Endothelial cell of umbilical vein (primary cell): ENCODE results near the gene AMN. TPM values are rescaled to one million over a fixed set of nuclear protein-coding genes. Genes with fewer than 3 reads are reported as not detected.

Experiments used
- BruUV-seq: library from RNA; stranded (reverse); fragments of 400-500 nt; replicated peaks from 2 replicates; lab custom pipeline; 2021; lab: Mats Ljungman, UMichigan
- CTCF ChIA-PET: fragments of 300-600, 350-600 bp; sonication (Branson Sonifier 250); formaldehyde crosslinking; loops from one replicate; lab custom pipeline; 2021; ENCODE audit warnings: antibody characterized with exemption, inconsistent platforms; lab: Charles Lee
- POLR2A ChIA-PET: fragments of 300-600, 350-600 bp; sonication (Branson Sonifier 250); formaldehyde crosslinking; loops from one replicate; lab custom pipeline; 2021; ENCODE audit warnings: antibody characterized with exemption, inconsistent platforms; lab: Charles Lee
- DNase-seq: peaks from one replicate; pipeline ENCODE4 v3.0.0-alpha.2; 2011; ENCODE audit warnings: low read depth, low spot score
- FAIRE-seq: peaks from 2 replicates; lab custom pipeline; 2011; peaks lifted over from hg19 to GRCh38; lab: Jason Lieb, UNC
- H2AFZ ChIP-seq: 2 replicates; pipeline ENCODE4 v1.6.0; 2012; ENCODE audit warnings: low read depth, low read length, control low read depth, inconsistent platforms
- H3K27ac ChIP-seq: 2 replicates; pipeline ENCODE4 v1.5.1; 2011; ENCODE audit warnings: low read depth, mild to moderate bottlenecking, control low read depth, low read length, moderate library complexity; ENCODE audit not compliant: insufficient read depth
- H3K27me3 ChIP-seq, 2 experiments: 2 replicates each; pipeline versions ENCODE4 v1.6.0 to v1.6.1; 2011; ENCODE audit warnings: low read length in 2 of 2, mixed read lengths in 1 of 2; ENCODE audit not compliant: control insufficient read depth in 2 of 2, insufficient read depth in 2 of 2
- H3K36me3 ChIP-seq, 2 experiments: 2 replicates in 1 of 2; 3 replicates in 1 of 2; pipeline ENCODE4 v1.5.1; 2011; ENCODE audit warnings: low read length in 2 of 2, mild to moderate bottlenecking in 1 of 2, moderate library complexity in 1 of 2; ENCODE audit not compliant: control insufficient read depth in 2 of 2, insufficient read depth in 2 of 2; ENCODE audit errors: extremely low read depth in 1 of 2
- H3K4me1 ChIP-seq: 3 replicates; pipeline ENCODE4 v1.5.1; 2011; ENCODE audit warnings: mild to moderate bottlenecking, low read length; ENCODE audit not compliant: control insufficient read depth, insufficient read depth; ENCODE audit errors: extremely low read depth
- H3K4me2 ChIP-seq: 2 replicates; pipeline ENCODE4 v1.6.1; 2011; ENCODE audit warnings: low read length, control low read depth, mixed read lengths; ENCODE audit not compliant: insufficient read depth
- H3K4me3 ChIP-seq, 3 experiments: fragments of 200-600 bp in 1 of 3; sonication (generic), shearing (Covaris generic) in 1 of 3; replicated peaks in 1 of 3; 2 replicates each; pipeline ENCODE4 v1.5.1; 2011 to 2016; ENCODE audit warnings: control low read depth in 3 of 3, low read length in 3 of 3, mild to moderate bottlenecking in 2 of 3, inconsistent platforms in 1 of 3, low read depth in 1 of 3, moderate library complexity in 1 of 3; ENCODE audit not compliant: insufficient read depth in 1 of 3
- H3K79me2 ChIP-seq: 2 replicates; pipeline ENCODE4 v1.6.0; 2012; ENCODE audit warnings: low read length, inconsistent platforms; ENCODE audit not compliant: control insufficient read depth, insufficient read depth
- H3K9ac ChIP-seq: replicated peaks from 2 replicates; pipeline ENCODE3; 2011; ENCODE audit warnings: low read length, control low read depth; ENCODE audit not compliant: insufficient read depth; ENCODE audit errors: extremely low read depth
- H3K9me1 ChIP-seq: replicated peaks from 3 replicates; pipeline ENCODE4 v1.6.0; 2011; ENCODE audit warnings: mild to moderate bottlenecking, low read length; ENCODE audit not compliant: control insufficient read depth, insufficient read depth; ENCODE audit errors: extremely low read depth
- H3K9me3 ChIP-seq: replicated peaks from 2 replicates; pipeline ENCODE4 v1.5.1; 2012; ENCODE audit warnings: low read length, inconsistent platforms; ENCODE audit not compliant: control insufficient read depth, insufficient read depth
- H4K20me1 ChIP-seq: replicated peaks from 2 replicates; pipeline ENCODE3; 2011; ENCODE audit warnings: mild to moderate bottlenecking, low read length; ENCODE audit not compliant: control insufficient read depth, insufficient read depth; ENCODE audit errors: extremely low read depth
- CTCF ChIP-seq, 2 donors: IDR thresholded peaks; 1 replicate in 1 of 2; 2 replicates in 1 of 2; pipeline ENCODE4 v1.5.1; 2011; ENCODE audit warnings: low read length in 2 of 2, mild to moderate bottlenecking in 2 of 2, moderate library complexity in 2 of 2, control low read depth in 1 of 2, inconsistent platforms in 1 of 2, low read depth in 1 of 2; ENCODE audit not compliant: insufficient read depth in 1 of 2; ENCODE audit errors: extremely low read depth in 1 of 2
- EZH2 ChIP-seq: IDR thresholded peaks from 2 replicates; pipeline ENCODE4 v1.6.1; 2012; ENCODE audit warnings: borderline replicate concordance, low read depth, mild to moderate bottlenecking, moderate library complexity, low read length, inconsistent platforms; ENCODE audit not compliant: severe bottlenecking
- FOS ChIP-seq: IDR thresholded peaks from 2 replicates; pipeline ENCODE4 v1.6.1; 2011; ENCODE audit warnings: mild to moderate bottlenecking, low read length, moderate library complexity, borderline replicate concordance; ENCODE audit not compliant: insufficient read depth
- GATA2 ChIP-seq: IDR thresholded peaks from 2 replicates; pipeline ENCODE4 v1.7.0; 2011; ENCODE audit warnings: low read depth, mild to moderate bottlenecking, moderate library complexity, mixed read lengths, low read length; ENCODE audit not compliant: insufficient read length, insufficient read depth
- JUN ChIP-seq: IDR thresholded peaks from 2 replicates; pipeline ENCODE4 v1.6.1; 2011; ENCODE audit warnings: borderline replicate concordance, low read depth; ENCODE audit not compliant: insufficient read length, insufficient read depth
- MAX ChIP-seq: IDR thresholded peaks from 2 replicates; pipeline ENCODE4 v1.6.1; 2011; ENCODE audit not compliant: insufficient read depth, insufficient read length
- MYC ChIP-seq: IDR thresholded peaks from one replicate; pipeline ENCODE4 v1.6.1; 2011; ENCODE audit warnings: mild to moderate bottlenecking, low read depth, low read length
- POLR2A ChIP-seq: IDR thresholded peaks from 2 replicates; pipeline ENCODE4 v1.6.1; 2012; ENCODE audit warnings: low read depth, mild to moderate bottlenecking, control low read depth, low read length
- POLR2AphosphoS5 ChIP-seq: IDR thresholded peaks from 2 replicates; pipeline ENCODE4 v1.6.1; 2012; ENCODE audit warnings: low read depth, mild to moderate bottlenecking, control low read depth, low read length, moderate library complexity; ENCODE audit not compliant: insufficient read depth
- dilution Hi-C: fragments of 300-500 bp; cut with MboI; formaldehyde crosslinking; loops from one replicate; pipeline ENCODE4 v1.15.0; 2019; ENCODE audit warnings: low sequenced_read_pairs; ENCODE audit not compliant: extremely low pct_ligation_motif_present
- intact Hi-C: fragments of 100-400 bp; cut with micrococcal nuclease; formaldehyde crosslinking; loops from one replicate; pipeline ENCODE4 v1.10.0; 2022
- polyA plus RNA-seq, 4 experiments: library from polyadenylated mRNA; depleted of rRNA in 3 of 4; stranded (reverse) in 3 of 4; unstranded in 1 of 4; fragments of >200 nt; gene quantifications; 2 replicates each; pipeline versions ENCODE4 v1.2.1 to v1.2.3, GENCODE V29; 2011 to 2012; ENCODE audit warnings: missing spikeins in 1 of 4
- total RNA-seq: library from RNA; stranded (reverse); gene quantifications from 2 replicates; pipeline ENCODE4 v1.2.3, GENCODE V29; 2021

AMN gene
- total and polyA plus RNA-seq, 2 donors (not counting 3 experiments of a cell fraction or from before 2014, with no cell fraction given): 0.03 TPM; not detected in 1

- Histone ChIP-seq H3K4me1 (no peaks in the 10 kb centered on the region), H3K9me3 (no peaks in the 10 kb centered on the region), H3K9ac (no peak overlapping the region), H3K79me2 (no peaks in the 10 kb centered on the region), H3K27me3 (no peaks in the 10 kb centered on the region), H3K27ac (no peak overlapping the region), H4K20me1 (no peaks in the 10 kb centered on the region), H3K4me2 (no peak overlapping the region), H3K4me3 (no peak overlapping the region), H3K36me3 (no peaks in the 10 kb centered on the region), H2AFZ (no peak overlapping the region), H3K9me1 (no peaks in the 10 kb centered on the region)
- no TSS peak for BruUV-seq
- intact Hi-C loops: loop anchor here (2.0 kb wide), 2 partner anchors 321 to 477 kb away; no protein-coding TSS in a partner anchor
- no peak for DNase-seq
- FAIRE-seq: no peak
- ChIA-PET CTCF (interaction anchor here (0.9 to 2.9 kb wide), 4 partner anchors 9 to 391 kb away, joined by 3 to 21 read pairs (median 4); no protein-coding TSS in a partner anchor), POLR2A (no interaction called here)
- no peak for TF ChIP-seq FOS
- no peak for TF ChIP-seq POLR2A
- no peak for TF ChIP-seq GATA2
- no peak for TF ChIP-seq MAX
- no peak for TF ChIP-seq EZH2
- TF ChIP-seq CTCF (IDR thresholded peaks at IDR 0.05; ENCODE audit: extremely low read depth in 1 of 2, insufficient read depth in 1 of 2, low read depth in 1 of 2, low read length in 2 of 2): no peak
- TF ChIP-seq POLR2AphosphoS5: no peak
- no peak for TF ChIP-seq JUN
- no peak for TF ChIP-seq MYC
- dilution Hi-C loops: no loop called here
Measured at GRCh38 chr14:102915292-102916110, 7.0 kb upstream of the AMN start.
